GM12801 (cell line): Measurements from ENCODE around the gene CGA.

Source experiments
- CTCF ChIP-seq: IDR thresholded peaks from one replicate; pipeline ENCODE4 v1.5.1; 2011; ENCODE audit warnings: control low read depth; ENCODE audit not compliant: insufficient read length; ENCODE audit errors: extremely low read depth

Gene CGA

GRCh38 chr6:87101067-87101466 is 6.2 kb upstream of the CGA start:
- TF ChIP-seq CTCF = no peak

GRCh38 chr6:87100216-87100615 is 5.3 kb upstream of the CGA start:
- no peak for TF ChIP-seq CTCF

- TF ChIP-seq CTCF = no peak
Observed at GRCh38 chr6:87099472-87099871, 4.6 kb upstream of the CGA start.

GRCh38 chr6:87094576-87094975 is 330 bp downstream of the CGA start:
- no peak for TF ChIP-seq CTCF

- TF ChIP-seq CTCF = no peak
Observed at GRCh38 chr6:87093651-87094050, 1.3 kb downstream of the CGA start.

GRCh38 chr6:87093199-87093598 is 1.7 kb downstream of the CGA start:
- TF ChIP-seq CTCF = no peak

- no peak for TF ChIP-seq CTCF
Observed at GRCh38 chr6:87092435-87092834, 2.5 kb downstream of the CGA start.

- TF ChIP-seq CTCF = no peak
Observed at GRCh38 chr6:87089135-87089534, 5.8 kb downstream of the CGA start.
